HUES6 (cell line): ENCODE data around the gene C6orf62.
"Not testable (repeated sequence)": the region's sequence is repeated elsewhere in the genome, so short reads cannot be mapped to it uniquely, and the experiment has no call there.

Experiments
- H3K27ac ChIP-seq: 2 replicates; pipeline ENCODE4 v1.7.0; 2013; ENCODE audit warnings: low read depth, mild to moderate bottlenecking, low read length, inconsistent platforms
- H3K27me3 ChIP-seq: 2 replicates; pipeline ENCODE4 v1.6.1; 2013; ENCODE audit warnings: low read length; ENCODE audit not compliant: control insufficient read depth, insufficient read depth
- H3K36me3 ChIP-seq: 2 replicates; pipeline ENCODE4 v1.6.1; 2013; ENCODE audit warnings: low read length; ENCODE audit not compliant: control insufficient read depth, insufficient read depth
- H3K4me1 ChIP-seq: 2 replicates; pipeline ENCODE4 v1.6.1; 2013; ENCODE audit warnings: low read length; ENCODE audit not compliant: control insufficient read depth, insufficient read depth
- H3K4me3 ChIP-seq: 2 replicates; pipeline ENCODE4 v1.5.1; 2013; ENCODE audit warnings: low read depth, low read length
- H3K9ac ChIP-seq: one replicate; pipeline ENCODE4 v1.6.1; 2013; ENCODE audit warnings: mild to moderate bottlenecking, low read length
- H3K9me3 ChIP-seq: 2 replicates; pipeline ENCODE4 v1.6.1; 2013; ENCODE audit warnings: low read depth, low read length; ENCODE audit not compliant: control insufficient read depth, insufficient read depth

The C6orf62 gene

GRCh38 chr6:24719125-24719971 is at the start of gene C6orf62:
C6orf62 (minus strand) TSS chr6:24719154; CDS start chr6:24718668, 486 bp downstream.
- Histone ChIP-seq H3K27me3 (no peaks in the 10 kb centered on the region), H3K9ac (peak within 1 kb of the TSS; percentile 100), H3K9me3 (no peaks in the 10 kb centered on the region), H3K4me1 (peaks cover 9% of the 10 kb centered on the region), H3K4me3 (peak within 1 kb of the TSS; percentile 99), H3K36me3 (peaks cover 49% of the 10 kb centered on the region), H3K27ac (peak within 1 kb of the TSS; percentile 100)

- no peak overlapping the region for H3K9ac ChIP-seq
- no peaks in the 10 kb centered on the region for H3K27me3 ChIP-seq
- no peaks in the 10 kb centered on the region for H3K4me1 ChIP-seq
- no peaks in the 10 kb centered on the region for H3K9me3 ChIP-seq
- no peak overlapping the region for H3K27ac ChIP-seq
- no peak overlapping the region for H3K4me3 ChIP-seq
- H3K36me3 ChIP-seq, result no peaks in the 10 kb centered on the region
Measured at GRCh38 chr6:24768361-24768760, 49.4 kb upstream of the C6orf62 start.

- Histone ChIP-seq H3K9ac (no peak overlapping the region), H3K27me3 (no peaks in the 10 kb centered on the region), H3K4me1 (no peaks in the 10 kb centered on the region), H3K27ac (no peak overlapping the region), H3K4me3 (no peak overlapping the region), H3K9me3 (no peaks in the 10 kb centered on the region), H3K36me3 (no peaks in the 10 kb centered on the region)
Measured at GRCh38 chr6:24766680-24767462, 47.9 kb upstream of the C6orf62 start.

GRCh38 chr6:24765968-24766367 is 47.0 kb upstream of the C6orf62 start:
- H3K36me3 ChIP-seq, H3K9ac ChIP-seq, H3K4me1 ChIP-seq, H3K4me3 ChIP-seq, H3K9me3 ChIP-seq, H3K27me3 ChIP-seq, H3K27ac ChIP-seq: not testable (repeated sequence)

- H3K9me3 ChIP-seq, H3K27ac ChIP-seq, H3K36me3 ChIP-seq, H3K4me1 ChIP-seq, H3K9ac ChIP-seq, H3K4me3 ChIP-seq, H3K27me3 ChIP-seq: not testable (repeated sequence)
Measured at GRCh38 chr6:24764833-24765828, 46.2 kb upstream of the C6orf62 start.

- peaks cover 6% of the 10 kb centered on the region; the same call in 1 of the 2 replicates for H3K4me1 ChIP-seq
- H3K9me3 ChIP-seq, result no peaks in the 10 kb centered on the region
- H3K27ac ChIP-seq, result no peak overlapping the region
- H3K27me3 ChIP-seq, result no peaks in the 10 kb centered on the region
- H3K4me3 ChIP-seq, result no peak overlapping the region
- no peaks in the 10 kb centered on the region for H3K36me3 ChIP-seq
- H3K9ac ChIP-seq, result no peak overlapping the region
Measured at GRCh38 chr6:24763578-24763977, 44.6 kb upstream of the C6orf62 start.

- H3K4me1 ChIP-seq, result peaks cover 6% of the 10 kb centered on the region; the same call in 1 of the 2 replicates
- no peak overlapping the region for H3K9ac ChIP-seq
- no peak overlapping the region for H3K4me3 ChIP-seq
- H3K9me3 ChIP-seq, result no peaks in the 10 kb centered on the region
- H3K27me3 ChIP-seq, result no peaks in the 10 kb centered on the region
- H3K27ac ChIP-seq, result no peak overlapping the region
- H3K36me3 ChIP-seq, result no peaks in the 10 kb centered on the region
Measured at GRCh38 chr6:24761851-24762250, 42.9 kb upstream of the C6orf62 start.

- Histone ChIP-seq H3K27me3 (no peaks in the 10 kb centered on the region), H3K9ac (no peak overlapping the region), H3K9me3 (no peaks in the 10 kb centered on the region), H3K4me3 (no peak overlapping the region), H3K4me1 (peaks cover 6% of the 10 kb centered on the region; the same call in 1 of the 2 replicates), H3K27ac (no peak overlapping the region), H3K36me3 (no peaks in the 10 kb centered on the region)
Measured at GRCh38 chr6:24761193-24761835, 42.4 kb upstream of the C6orf62 start.

GRCh38 chr6:24760210-24760609 is 41.3 kb upstream of the C6orf62 start:
- Histone ChIP-seq H3K36me3 (no peaks in the 10 kb centered on the region), H3K4me3 (no peak overlapping the region), H3K9me3 (0 out of 2 replicates have a peak, but pooled peaks cover 1% of the 10 kb centered on the region), H3K27ac (no peak overlapping the region), H3K9ac (no peak overlapping the region), H3K4me1 (peaks cover 6% of the 10 kb centered on the region; the same call in 1 of the 2 replicates), H3K27me3 (no peaks in the 10 kb centered on the region)

GRCh38 chr6:24759718-24760117 is 40.8 kb upstream of the C6orf62 start:
- Histone ChIP-seq H3K4me1 (peaks cover 6% of the 10 kb centered on the region; the same call in 1 of the 2 replicates), H3K27me3 (no peaks in the 10 kb centered on the region), H3K27ac (no peak overlapping the region), H3K36me3 (no peaks in the 10 kb centered on the region), H3K9me3 (0 out of 2 replicates have a peak, but pooled peaks cover 4% of the 10 kb centered on the region), H3K9ac (no peak overlapping the region), H3K4me3 (no peak overlapping the region)
